ENCODE results near the gene ARID4A.
"Not testable (repeated sequence)": the region's sequence is repeated elsewhere in the genome, so short reads cannot be mapped to it uniquely, and the experiment has no call there.

ARID4A gene

GRCh38 chr14:58362798-58363412, 64.5 kb downstream of the ARID4A start:
- DNase-seq, result no peak

GRCh38 chr14:58364316-58364715, 66.0 kb downstream of the ARID4A start:
- DNase-seq, result no peak

- DNase-seq, result no peak
These were observed 68.9 kb downstream of the ARID4A start for GRCh38 chr14:58367296-58367695.

- DNase-seq, result no peak
These were observed 70.6 kb downstream of the ARID4A start for GRCh38 chr14:58368956-58369355.

- no peak for DNase-seq
These were observed 78.4 kb downstream of the ARID4A start for GRCh38 chr14:58376791-58377190.

- no peak for DNase-seq
These were observed 92.5 kb downstream of the ARID4A start for GRCh38 chr14:58390830-58391229.

GRCh38 chr14:58395562-58395811, 97.1 kb downstream of the ARID4A start:
- no peak for DNase-seq

GRCh38 chr14:58395812-58396788, 97.7 kb downstream of the ARID4A start, which contains the start of gene TOMM20L:
TOMM20L (plus strand) TSS chr14:58395930; CDS start chr14:58395958, 28 bp downstream.
- peak; percentile 88 for DNase-seq

- no peak for DNase-seq
These were observed 98.8 kb downstream of the ARID4A start for GRCh38 chr14:58397156-58397555.

- no peak for DNase-seq
These were observed 100.1 kb downstream of the ARID4A start for GRCh38 chr14:58398495-58398894.

- no peak for DNase-seq
These were observed 100.5 kb downstream of the ARID4A start for GRCh38 chr14:58398895-58399294.

GRCh38 chr14:58401587-58401986, 103.2 kb downstream of the ARID4A start:
- DNase-seq, result no peak

GRCh38 chr14:58408681-58409215, 110.4 kb downstream of the ARID4A start:
- no peak for DNase-seq

GRCh38 chr14:58414845-58415244, 116.5 kb downstream of the ARID4A start:
- DNase-seq, result no peak

- no peak for DNase-seq
These were observed 117.5 kb downstream of the ARID4A start for GRCh38 chr14:58415636-58416547.

- DNase-seq, result not testable (repeated sequence)
These were observed 118.6 kb downstream of the ARID4A start for GRCh38 chr14:58416934-58417333.
